Hematopoietic multipotent progenitor cell treated with erythropoietin and hydrocortisone succinate and interleukin-3 and kit ligand, for 17 days (in vitro differentiated cells): ENCODE data around the gene PTPN13.
"Not testable (repeated sequence)": the region's sequence is repeated elsewhere in the genome, so short reads cannot be mapped to it uniquely, and the experiment has no call there.

ENCODE experiments used
- DNase-seq: peaks from one replicate; pipeline ENCODE4 v3.0.0-alpha.2; 2015; ENCODE audit warnings: low spot score

PTPN13 gene

DNA sequence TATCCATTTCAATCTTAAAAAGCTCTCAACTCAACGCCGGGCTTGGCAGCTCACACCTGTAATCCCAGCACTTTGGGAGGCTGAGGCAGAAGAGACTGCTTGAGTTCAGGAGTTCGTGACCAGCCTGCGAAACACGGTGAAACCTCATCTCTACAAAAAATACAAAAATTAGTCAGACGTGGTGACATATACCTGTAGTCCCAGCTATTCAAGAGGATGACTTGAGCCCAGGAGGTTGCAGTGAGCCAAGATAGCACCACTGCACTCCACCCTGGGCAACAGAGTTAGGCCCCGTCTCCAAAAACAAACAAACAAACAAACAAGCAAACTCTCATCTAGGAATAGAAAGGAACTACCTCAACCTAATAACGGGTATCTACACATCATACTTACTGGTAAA lies 50.8 kb downstream of the PTPN13 start:
- no peak for DNase-seq

DNA sequence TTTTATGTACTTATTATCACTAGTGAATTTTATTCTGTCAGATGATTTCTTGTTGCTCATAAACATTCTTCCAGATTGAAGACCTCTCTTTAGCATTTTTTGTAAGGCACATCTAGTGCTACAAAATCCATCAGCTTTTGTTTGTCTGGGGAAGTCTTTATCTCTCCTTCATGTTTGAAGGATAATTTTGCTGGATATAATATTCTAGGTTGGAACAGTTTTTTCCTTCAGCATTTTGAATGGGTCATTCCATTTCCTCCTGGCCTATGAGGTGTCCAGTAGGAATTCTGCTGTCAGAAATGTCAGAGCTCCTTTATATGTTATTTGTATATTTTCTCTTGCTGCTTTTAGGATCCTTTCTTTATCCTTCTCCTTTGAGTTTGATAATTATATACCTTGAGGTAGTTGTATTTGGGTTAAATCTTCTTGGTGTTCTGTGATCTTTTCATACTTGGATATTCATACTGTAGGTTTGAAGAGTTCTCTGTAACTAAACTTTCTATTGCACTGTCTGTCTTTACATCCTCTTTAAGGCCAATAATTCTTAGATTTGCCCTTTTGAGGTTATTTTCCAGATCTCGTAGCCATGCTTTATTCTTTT lies 58.3 kb downstream of the PTPN13 start:
- DNase-seq = no peak

DNA sequence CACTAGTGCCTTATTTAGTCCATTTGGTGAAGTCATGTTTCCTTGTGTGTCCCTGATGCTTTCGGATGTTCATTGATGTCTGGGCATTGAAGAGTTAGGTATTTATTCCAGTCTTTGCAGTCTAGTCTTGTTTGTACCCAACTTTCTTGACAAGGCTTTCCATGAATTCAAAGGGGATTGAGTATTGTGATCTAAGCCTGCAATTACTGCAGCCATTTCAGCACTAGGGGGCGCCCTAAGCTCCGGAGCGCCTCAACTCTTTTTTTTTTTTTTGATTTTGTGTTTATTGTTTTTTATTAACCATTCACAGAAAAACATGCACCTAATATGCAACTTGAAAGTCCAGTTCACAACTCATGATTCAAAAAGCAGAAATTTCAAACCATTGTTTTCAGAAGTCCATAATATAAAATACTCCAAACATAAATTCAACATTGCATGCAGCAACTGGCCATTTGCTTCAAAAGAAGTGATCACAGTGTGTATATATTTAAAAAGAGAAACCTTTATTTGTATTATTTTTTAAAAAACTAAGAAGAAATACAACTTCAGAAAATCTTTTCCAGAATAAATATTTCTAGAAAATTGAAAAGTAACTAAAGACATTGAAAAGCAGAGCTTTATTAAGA lies 59.2 kb downstream of the PTPN13 start:
- peak; percentile 35 for DNase-seq

DNA sequence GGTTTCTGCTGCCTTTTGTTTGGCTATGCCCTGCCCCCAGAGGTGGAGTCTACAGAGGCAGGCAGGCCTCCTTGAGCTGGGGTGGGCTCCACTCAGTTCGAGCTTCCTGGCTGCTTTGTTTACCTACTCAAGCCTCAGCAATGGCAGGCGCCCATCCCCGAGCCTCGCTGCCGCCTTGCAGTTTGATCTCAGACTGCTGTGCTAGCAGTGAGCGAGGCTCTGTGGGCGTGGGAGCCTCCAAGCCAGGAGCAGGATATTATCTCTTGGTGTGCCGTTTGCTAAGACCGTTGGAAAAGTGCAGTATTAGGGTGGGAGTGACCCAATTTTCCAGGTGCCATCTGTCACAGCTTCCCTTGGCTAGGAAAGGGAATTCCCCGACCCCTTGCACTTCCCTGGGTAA lies 62.7 kb downstream of the PTPN13 start:
- DNase-seq = not testable (repeated sequence)

DNA sequence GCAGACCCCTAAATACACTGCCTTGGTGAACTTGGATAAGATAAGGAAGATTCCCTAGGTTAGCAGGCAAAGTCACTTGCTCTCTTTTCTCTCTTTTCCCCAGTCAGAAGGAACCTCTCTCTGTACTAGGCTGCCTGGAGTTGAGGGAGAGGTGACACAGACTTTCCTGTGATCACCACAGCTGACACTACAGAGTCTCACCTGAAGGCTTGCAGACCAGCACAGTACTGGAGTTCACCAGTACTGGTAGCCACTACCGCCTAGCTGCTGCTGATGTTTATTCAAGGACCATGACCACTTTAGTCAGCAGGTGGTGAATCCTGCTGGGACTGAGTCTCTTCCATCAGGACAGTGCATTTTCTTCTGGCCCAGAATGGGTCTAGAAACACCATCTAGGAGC lies 63.3 kb downstream of the PTPN13 start:
- no peak for DNase-seq

DNA sequence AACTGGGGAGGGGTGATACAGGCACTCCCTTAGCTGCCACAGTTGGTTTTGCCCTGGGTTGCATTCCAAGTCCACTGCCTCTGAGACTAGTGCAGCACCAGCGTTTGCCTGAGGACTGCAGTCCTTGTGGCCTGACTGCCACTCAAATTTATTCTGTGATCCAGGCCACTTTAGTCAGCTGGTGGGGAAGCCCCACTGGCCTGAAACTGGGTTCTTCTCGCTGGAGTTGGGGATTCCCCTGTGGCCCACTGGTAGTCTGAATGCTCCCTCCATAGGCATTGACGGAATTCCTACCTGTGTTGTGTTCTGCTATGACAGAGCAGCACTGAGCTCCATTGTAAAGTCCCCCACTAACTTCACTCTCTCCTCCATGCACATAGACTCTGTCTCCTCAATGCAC lies 63.8 kb downstream of the PTPN13 start:
- no peak for DNase-seq

DNA sequence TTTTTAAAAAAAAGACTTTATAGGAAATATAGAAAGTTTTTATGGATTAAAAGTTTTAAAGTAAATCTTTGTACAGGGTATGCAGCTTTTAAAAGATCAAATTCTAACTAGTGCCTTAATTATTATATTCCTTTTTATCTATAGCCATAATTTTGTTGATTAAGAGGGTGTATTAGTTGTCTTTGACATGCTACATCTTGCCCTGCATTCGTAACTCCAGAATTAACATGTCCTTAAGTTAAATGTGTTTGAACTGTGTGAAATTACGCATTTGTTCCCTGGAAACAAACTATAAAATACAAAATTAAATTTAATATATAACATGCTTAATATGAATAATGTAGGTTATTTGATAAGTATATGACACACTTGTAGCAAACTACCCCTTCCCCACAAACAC lies 66.3 kb downstream of the PTPN13 start:
- no peak for DNase-seq

DNA sequence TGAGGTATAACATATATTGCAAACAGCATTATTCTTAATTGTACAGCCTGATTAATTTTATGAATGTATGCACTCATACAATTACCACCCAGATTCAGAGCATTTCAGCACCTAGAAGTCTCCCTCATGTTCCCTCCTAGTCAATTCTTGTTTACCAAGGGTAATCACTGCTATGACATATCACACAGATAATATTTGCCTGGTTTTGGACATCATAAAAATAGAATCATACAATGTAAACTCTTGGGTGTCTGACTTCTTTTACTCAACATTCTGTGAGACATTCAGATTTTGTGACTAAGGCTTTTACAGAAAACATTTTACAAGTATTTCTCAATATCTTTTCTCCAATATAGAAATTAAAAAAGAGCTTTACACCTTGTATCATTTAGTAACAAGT lies 66.9 kb downstream of the PTPN13 start:
- no peak for DNase-seq

DNA sequence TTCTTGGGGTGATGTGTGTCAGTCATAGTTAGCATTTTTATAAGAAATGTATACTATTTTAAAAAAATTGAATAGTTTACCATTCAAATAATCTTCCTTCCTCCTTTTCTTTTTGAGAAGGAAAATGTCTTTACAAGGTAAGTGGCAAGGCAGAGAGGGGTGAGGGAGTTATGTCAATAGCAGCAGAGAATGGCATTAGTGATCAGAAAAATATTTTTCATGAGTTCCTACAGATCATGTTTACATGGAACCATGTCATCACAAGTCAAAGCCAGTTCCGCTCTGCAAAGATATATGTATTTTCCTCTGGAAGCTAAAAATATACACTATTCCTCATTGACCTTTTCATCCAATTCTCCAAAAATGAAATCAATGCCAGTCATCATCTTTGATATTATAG lies 67.3 kb downstream of the PTPN13 start:
- DNase-seq = no peak

DNA sequence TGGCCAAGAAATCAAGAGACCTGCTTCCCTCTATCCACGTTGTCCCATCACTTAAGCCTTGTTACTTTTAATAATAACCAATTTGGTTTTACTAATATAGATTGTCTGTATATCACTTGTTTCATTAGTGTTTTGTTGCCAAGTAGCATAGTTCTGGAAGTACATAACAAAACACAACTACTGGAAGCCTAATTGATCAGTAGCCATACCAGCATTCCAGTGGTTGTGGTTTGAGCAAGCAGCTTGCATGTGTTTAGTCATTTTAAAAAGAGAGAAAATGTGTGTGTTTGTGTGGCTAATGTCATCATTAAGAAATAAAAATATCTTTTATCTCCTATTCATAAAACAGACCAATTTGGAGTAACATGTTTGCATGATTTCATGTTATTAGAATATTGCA lies 70.8 kb downstream of the PTPN13 start:
- no peak for DNase-seq

DNA sequence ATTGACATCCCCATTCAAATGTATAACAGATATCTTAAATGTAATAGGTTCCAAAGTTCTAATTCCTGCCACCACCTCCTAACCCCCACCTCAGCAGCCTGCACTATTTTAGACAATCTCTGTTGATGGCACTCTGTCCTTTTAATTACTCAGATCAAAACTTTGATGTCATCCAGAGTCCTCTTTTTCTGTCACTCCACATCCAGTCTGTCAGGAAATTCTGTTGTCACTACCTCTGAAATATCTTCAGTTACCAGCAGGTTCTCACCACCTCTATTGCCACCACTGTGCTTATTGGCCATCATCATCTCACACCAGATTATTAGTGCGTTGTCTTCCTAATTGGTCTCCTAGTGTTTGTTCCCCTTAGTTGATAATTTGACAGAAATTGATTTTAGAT lies 76.2 kb downstream of the PTPN13 start:
- no peak for DNase-seq

DNA sequence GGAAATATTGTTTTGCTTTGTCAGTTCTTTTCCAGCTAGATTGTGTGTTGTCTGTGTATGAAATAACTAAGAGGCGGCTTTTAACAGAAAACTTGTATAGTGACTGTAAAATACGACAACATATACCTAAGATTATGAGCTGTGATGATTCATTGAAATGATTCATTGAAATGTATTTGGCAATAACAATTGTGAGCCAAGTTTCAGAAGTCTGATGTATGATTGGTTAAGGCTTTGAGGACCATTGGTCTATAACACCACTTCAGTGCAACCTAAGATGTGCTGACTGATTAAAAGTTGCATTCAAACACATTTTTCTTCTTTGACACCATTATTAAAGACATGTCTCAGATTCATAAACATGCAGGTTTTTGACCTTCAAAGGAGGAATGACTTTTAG lies 76.6 kb downstream of the PTPN13 start:
- no peak for DNase-seq

DNA sequence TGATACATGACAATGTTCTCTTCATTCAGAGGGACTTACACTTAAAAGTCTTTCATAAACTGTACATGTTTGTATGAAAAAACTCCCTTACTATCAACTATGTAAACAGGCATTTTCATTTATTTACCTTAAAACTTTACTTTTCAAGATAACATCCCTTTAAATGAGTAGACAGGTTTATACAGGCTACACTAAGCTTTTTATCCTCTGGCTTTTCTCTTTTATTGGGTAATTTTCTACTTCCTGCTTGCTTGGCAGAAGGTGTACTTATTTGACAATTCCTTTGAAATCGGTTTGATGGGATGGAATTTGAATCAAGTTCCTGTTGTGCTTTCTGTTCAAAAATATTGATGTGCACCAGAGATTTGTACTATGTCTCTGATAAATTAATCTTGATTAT lies 81.4 kb downstream of the PTPN13 start:
- DNase-seq = no peak

DNA sequence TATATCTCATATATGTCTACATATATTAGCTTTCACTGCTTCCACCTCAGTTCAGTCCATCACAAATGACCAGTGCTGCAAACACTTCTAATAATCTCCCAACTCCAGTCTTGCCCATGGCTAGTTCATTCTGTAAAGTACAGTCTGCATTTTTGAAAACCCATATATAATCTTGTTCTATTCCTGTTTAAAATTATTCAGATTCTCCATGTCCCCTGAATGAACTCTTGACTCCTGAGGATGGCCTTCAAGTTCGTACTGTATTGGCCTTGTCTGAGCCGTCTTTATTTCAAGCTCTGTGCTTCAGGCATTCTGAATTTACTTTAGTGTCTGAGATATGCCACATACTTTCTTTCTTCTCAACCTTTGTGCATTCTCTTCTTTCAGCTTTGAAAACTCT lies 84.7 kb downstream of the PTPN13 start:
- DNase-seq = no peak

DNA sequence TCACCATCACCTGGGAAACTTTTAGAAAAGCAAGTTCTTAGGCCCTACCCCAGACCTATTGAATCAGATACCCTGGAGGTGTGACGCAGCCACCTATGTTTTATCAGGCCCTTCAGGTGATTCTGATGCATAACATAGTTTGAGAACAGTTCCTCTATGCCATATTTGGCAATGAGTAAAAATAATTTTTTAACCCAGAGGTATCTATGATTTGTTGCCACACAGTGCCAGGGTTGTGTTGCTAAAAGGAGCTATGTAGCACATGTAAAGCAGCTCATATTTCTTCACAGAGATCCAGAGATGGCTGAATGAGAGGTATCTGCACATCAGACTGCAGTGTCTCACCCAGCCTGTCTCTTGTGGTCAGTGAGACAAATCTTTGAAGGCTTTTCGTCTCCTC lies 85.3 kb downstream of the PTPN13 start:
- DNase-seq = no peak

DNA sequence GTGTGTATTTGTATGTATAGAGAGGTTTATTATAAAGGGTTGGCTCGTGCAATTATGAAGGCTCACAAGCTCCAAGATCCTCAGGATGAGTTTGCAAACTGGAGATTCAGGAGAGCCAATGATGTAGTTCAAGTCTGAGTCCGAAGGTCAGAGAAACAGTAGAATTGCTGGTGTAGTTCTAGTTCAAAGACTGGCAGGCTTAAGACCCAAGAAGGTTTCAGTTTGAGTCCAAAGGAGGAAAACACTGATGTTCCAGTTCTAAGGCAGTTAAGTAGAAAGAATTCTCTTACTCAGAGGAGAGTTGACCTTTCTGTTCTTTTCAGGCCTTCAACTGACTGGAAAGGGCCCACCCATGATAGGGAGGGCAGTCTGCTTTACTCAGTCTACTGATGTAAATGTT lies 89.1 kb downstream of the PTPN13 start:
- DNase-seq = no peak

DNA sequence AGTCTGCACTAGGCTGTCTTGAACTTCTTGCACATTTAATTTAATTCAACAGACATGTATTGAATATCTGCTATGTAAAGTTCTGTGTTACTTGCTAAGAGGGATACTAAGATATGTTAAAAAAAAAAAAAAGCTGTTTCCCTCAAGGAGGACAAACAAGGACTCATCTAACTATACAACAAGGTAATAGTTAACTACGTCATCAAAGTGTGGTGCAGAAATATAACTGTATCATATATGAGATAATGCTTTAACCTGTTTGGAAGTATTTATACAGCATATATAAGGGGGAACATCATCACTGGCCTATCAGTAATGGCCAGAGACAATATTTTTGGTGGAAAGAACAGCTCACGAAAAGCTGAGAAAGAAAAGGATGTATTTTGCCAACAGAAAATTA lies 89.9 kb downstream of the PTPN13 start:
- no peak for DNase-seq

DNA sequence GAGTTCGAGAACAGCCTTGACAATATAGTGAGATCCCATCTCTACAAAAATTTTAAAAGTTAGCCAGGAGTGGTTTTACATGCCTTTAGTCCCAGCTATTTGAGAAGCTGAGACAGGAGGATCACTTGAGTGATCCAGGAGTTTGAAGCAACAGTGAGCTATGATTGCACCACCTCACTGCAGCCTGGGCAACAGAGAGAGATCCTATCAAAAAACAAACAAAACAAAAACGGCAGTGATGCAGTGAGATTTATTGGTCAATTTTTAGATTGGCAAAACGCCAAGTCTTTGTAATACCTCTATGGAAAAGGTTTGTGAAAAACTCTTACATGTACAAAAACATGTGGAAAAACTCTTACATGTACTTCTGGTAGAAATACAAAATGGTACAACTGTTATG lies 91.3 kb downstream of the PTPN13 start:
- DNase-seq = no peak

DNA sequence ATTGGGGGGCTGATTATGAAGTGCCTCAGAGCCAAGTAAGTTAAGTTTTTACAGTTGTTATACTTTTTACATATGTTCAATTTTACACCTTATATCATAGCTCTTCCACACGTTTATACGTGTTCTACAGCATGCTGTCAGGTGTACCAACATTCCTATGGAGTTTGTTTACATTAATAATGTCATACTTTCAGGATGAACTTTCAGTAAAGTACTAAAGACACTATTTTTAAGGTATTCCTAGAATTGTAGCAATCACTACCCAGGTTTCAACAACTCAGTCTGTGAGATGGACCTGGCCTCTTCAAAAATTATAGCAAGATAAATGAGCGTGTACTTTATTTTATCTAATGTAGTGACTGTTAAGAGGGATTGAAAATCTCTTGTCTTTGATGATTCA lies 92.6 kb downstream of the PTPN13 start:
- DNase-seq = no peak

DNA sequence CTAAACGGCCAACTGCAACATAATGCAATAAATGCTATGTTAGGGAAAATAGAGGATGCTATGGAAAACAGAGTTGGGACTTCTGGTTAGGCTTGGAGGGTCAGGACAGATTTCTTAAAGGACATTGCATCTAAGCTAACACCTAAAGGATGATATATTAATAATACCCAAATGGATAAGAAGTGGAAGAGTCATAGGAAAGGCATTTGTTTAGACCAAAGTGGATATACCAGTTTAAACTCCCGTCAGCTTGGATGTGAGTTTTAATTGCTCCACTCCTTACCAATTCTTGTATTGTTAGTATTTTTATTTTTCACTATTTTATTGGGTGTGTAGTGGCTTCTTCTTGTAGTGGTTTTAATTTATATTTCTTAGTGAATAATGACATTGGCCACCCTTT lies 93.9 kb downstream of the PTPN13 start:
- no peak for DNase-seq

DNA sequence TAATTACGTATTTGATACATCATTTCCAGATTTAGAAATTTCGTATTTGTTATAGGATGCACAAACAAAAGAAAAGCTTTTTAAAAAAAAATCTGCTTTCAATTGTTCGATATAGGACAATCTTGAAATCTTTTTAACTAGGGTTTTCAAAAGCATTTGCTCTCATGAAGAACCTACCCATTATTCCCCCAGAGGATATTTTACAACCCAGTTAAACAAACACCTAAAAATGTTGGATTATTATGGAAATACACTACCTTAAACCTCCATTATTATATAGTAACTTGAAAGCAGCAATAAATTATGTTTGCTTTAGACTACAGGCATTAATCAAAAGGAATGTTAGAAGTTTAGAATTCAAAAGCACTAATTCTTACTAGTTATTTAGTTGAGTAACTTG lies 110.5 kb downstream of the PTPN13 start:
- DNase-seq = no peak

DNA sequence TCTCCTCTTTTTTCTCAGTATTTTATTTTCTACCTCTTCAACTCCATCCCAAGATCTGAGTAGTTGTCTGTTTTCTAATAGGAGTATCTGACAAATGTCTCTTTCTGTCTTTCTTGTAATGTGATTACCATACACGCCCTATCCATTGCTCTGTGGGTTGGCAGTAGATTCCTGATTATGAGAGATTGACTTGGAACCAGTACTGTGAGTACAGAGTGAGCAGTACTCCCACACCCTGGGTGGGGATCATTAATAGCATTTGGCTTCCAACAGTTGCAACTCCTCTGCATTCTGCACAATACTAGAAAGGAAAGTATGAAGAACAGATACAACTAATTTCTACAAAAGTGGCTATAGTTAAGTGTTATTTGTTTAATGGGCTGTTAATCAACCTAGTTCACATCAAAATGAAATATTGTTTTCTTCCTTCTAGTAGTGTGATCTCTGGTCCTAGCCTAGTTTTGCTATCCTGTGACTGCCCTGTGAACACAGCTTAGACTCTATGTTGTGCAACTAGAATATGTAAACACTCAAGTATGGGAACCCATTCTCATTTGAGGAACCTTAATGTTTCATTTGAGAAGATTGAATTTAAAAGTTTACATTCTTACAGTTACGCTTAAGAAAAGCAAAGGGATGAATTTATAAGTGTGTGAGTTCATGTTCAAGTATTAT lies 112.9 kb downstream of the PTPN13 start:
- no peak for DNase-seq

DNA sequence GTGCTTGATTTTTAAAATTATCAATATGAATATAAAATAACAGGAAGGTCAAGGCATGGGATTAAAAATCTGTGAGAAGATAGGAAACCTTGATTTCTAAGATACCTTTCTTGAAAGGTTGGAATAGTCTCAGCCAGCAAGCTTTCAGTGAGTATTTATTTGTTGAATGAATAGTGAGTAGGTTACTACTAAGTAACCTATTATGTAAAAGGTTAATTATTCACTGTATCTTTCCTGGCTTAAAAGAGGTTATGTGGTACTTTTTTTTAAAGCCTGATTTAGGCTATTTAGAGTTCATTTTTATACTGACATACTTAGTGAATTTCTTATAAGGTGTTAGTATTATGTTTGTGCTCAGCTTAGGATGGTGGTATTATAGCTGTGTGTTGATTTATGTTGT lies 123.5 kb downstream of the PTPN13 start:
- DNase-seq = no peak

DNA sequence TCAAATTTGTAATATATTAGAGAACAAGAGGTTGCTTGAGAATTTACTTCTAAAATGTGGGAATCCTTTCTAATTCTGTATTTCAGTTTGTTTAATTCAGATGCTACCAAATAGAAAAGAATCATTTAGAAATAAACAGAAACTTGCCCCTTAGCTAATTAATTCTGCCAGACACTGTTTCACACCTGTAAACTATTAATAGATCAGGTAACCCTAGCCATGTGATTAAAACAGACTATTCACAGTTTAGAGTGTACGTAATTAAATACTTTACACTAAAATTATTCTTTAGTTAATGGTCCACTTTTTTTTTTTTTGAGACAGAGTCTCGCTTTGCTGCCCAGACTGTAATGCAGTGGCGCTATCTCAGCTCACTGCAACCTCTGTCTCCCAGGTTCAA lies 124.0 kb downstream of the PTPN13 start:
- no peak for DNase-seq
